ENCODE results near the gene TNIK.

GRCh38 chr3:171490901-171491300 lies 30.7 kb upstream of the TNIK start:
- no peak for TF ChIP-seq POLR2AphosphoS5 (IDR thresholded peaks at IDR 0.05)
- TF ChIP-seq POLR2A (IDR thresholded peaks at IDR 0.05), result no peak

Measured in breast epithelium (tissue), 3 donors.